ENCODE data around the gene ASCC3.
"Not testable (repeated sequence)": the region's sequence is repeated elsewhere in the genome, so short reads cannot be mapped to it uniquely, and the experiment has no call there.

Gene ASCC3

DNA sequence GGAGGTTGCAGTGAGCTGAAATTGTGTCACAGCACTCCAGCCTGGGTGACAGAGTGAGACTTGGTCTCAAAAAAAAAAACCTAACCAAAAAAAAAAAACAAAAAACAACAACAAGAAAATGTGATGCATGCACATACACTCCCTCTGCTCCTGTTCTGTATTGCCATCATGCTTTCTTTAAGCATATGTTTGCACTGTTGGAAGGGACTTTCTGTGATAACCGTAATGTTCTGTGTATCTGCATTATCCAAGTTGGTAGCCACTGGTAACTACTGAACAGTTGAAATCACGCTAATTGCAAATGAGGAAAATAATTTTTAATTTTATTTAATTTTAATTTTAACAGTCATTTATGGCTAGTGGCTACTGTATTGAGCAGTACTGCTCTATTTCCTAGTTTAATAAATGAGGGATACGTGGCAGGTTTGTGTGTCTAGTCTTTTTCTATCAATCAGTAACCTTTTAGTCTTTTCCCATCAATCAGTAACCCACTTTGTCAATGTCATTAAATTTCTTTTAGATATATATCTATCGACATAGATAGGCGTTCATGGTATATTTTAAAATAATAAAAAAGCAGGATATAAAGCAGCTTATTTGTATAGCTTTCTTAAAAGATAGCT is 135.6 kb downstream of the ASCC3 start:
- no peak for DNase-seq
- Histone ChIP-seq H3K4me3 (no peak overlapping the region), H3K27ac (no peak overlapping the region), H3K9me3 (no peaks in the 10 kb centered on the region), H3K27me3 (no peaks in the 10 kb centered on the region), H3K4me1 (no peaks in the 10 kb centered on the region), H3K36me3 (peaks cover 8 to 11% (median 8%) of the 10 kb centered on the region in 3 donors)
- intact Hi-C loops (cut with DNase I; ENCODE audit: low total_unique reads): no loop called here
- TF ChIP-seq, protein P1, sequence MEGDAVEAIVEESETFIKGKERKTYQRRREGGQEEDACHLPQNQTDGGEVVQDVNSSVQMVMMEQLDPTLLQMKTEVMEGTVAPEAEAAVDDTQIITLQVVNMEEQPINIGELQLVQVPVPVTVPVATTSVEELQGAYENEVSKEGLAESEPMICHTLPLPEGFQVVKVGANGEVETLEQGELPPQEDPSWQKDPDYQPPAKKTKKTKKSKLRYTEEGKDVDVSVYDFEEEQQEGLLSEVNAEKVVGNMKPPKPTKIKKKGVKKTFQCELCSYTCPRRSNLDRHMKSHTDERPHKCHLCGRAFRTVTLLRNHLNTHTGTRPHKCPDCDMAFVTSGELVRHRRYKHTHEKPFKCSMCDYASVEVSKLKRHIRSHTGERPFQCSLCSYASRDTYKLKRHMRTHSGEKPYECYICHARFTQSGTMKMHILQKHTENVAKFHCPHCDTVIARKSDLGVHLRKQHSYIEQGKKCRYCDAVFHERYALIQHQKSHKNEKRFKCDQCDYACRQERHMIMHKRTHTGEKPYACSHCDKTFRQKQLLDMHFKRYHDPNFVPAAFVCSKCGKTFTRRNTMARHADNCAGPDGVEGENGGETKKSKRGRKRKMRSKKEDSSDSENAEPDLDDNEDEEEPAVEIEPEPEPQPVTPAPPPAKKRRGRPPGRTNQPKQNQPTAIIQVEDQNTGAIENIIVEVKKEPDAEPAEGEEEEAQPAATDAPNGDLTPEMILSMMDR (IDR thresholded peaks at IDR 0.05): no peak

DNA sequence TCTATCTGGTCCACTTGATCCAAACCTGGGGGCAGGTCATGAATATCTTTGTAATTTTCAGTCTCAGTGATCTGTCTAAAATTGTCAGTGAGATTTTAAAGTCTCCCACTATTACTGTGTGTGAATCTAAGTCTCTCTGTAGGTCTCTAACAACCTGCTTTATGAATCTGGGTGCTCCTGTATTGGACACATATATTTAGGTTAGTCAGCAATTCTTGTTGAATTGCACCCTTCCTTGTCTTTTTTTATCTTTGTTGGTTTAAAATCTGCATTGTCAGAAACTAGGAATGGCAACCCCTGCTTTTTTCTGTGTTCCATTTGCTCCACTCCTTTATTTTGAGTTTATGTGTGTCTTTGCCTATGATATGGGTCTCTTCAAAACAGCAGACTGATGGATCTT is 140.7 kb downstream of the ASCC3 start:
- Histone ChIP-seq H3K27ac (no peak overlapping the region), H3K4me1 (no peaks in the 10 kb centered on the region), H3K4me3 (no peak overlapping the region), H3K36me3 (peaks cover 8 to 11% (median 8%) of the 10 kb centered on the region in 3 donors), H3K27me3 (no peaks in the 10 kb centered on the region), H3K9me3 (no peaks in the 10 kb centered on the region)
- TF ChIP-seq, protein P1 (IDR thresholded peaks at IDR 0.05): no peak
- intact Hi-C loops (cut with DNase I; ENCODE audit: low total_unique reads): no loop called here
- no peak for DNase-seq

DNA sequence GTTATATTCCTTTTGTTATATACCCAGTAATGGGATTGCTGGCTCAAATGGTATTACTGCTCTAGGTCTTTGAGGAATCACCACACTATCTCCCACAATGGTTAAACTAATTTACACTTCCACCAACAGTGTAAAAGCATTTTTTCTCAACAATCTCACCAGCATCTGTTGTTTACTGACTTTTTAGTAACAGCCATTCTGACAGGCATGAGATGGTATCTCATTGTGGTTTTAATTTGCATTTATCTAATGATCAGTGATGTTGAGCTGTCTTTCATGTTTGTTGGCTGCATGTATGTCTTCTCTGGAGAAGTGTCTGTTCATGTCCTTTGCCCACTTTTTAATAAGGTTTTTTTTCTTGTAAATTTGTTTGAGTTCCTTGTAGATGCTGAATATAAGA is 143.4 kb downstream of the ASCC3 start:
- H3K27me3 ChIP-seq; intact Hi-C loops (cut with DNase I; ENCODE audit: low total_unique reads); H3K27ac ChIP-seq; H3K9me3 ChIP-seq; DNase-seq; H3K4me3 ChIP-seq; H3K4me1 ChIP-seq; H3K36me3 ChIP-seq: not testable (repeated sequence)

DNA sequence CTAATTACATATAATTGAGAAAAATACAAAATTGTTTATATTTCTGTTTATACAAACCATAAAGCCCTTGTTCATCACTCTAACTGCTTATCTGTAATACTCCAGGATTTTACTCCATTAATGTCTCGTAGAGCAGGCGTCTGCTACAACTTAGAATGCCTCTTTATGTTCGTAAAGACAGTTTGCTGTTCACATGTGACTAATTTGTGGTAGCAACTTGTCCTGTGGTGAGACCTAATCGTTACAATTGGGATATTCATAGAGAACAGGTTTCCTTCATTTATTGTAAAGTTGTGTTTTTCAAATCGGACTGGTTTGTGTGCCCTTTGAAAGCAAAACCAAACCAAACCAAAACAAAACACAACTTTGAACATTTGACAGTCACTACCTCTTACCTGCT is 149.7 kb downstream of the ASCC3 start:
- DNase-seq: no peak
- TF ChIP-seq, protein P1 (IDR thresholded peaks at IDR 0.05): no peak
- no peaks in the 10 kb centered on the region for H3K27me3 ChIP-seq
- H3K36me3 ChIP-seq: no peaks in the 10 kb centered on the region
- intact Hi-C loops (cut with DNase I; ENCODE audit: low total_unique reads): no loop called here
- H3K4me3 ChIP-seq: no peak overlapping the region
- H3K4me1 ChIP-seq: peaks cover 0 to 19% (median 4%) of the 10 kb centered on the region in 4 donors
- H3K27ac ChIP-seq: no peak overlapping the region
- H3K9me3 ChIP-seq: no peaks in the 10 kb centered on the region

DNA sequence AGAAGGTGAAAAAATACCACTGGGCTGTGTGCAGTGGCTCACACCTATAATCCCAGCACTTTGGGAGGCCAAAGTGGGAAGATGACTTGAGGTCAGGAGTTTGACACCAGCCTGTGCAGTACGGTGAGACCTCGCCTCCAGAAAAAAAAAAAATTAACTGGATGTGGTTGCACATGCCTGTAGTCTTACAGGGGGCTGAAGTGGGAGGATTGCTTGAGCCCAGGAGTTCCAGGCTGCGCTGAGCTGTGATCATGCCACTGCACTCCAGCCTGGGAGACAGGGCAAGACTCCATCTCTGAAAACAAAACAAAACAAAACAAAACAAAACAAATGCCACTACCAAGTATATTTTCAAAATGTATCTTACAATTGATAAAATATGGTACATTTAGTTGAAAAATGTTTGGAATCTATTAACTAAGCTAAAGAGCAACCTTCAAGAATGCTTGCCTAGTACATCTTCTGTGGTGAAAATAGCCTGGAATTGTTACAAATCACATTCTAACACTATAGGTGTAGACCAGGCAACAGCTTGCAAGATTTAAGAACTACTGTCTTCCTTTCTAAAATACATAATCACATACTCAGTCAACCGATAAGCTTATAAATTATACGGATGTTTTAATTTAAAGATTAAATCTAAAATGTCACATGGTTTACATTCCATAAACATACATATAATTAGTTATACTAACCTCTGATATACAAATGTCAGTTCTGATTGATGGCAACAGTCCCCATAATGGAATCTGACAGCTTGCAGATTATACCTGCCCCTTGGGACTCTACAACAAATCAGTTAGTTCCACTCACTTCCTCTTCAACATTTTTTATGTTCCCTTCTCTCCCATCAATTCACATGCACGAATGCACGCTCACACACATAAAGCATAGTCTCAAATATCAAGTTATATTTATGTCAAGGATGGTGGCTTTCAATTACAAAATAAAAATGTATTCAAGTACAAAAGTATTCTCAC is 150.8 kb downstream of the ASCC3 start:
- TF ChIP-seq, protein P1 (IDR thresholded peaks at IDR 0.05): no peak
- H3K9me3 ChIP-seq: no peaks in the 10 kb centered on the region
- H3K4me1 ChIP-seq: peaks cover 0 to 19% (median 5%) of the 10 kb centered on the region in 4 donors
- H3K27me3 ChIP-seq: no peaks in the 10 kb centered on the region
- no peak for DNase-seq
- no peaks in the 10 kb centered on the region for H3K36me3 ChIP-seq
- intact Hi-C loops (cut with DNase I; ENCODE audit: low total_unique reads): no loop called here
- no peak overlapping the region for H3K4me3 ChIP-seq
- no peak overlapping the region for H3K27ac ChIP-seq

DNA sequence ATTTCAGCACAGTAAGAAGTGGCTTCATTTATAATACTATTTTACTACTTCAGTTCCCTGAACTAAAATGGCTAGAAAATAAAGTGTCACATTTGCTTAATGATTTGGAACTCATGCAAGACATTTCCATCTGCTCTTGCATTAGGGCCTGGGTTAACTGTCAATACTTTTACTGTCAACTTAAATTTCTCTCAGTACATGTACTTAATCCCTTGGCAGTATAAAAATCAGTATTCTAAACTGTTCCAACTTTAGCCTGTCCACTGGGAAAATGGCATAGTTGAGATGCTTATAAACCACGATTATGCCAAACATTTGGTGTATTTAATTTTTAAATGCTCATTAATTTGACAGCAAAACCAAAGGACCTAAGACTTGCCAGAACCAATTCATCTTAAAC is 154.5 kb downstream of the ASCC3 start:
- intact Hi-C loops (cut with DNase I; ENCODE audit: low total_unique reads): no loop called here
- no peak for DNase-seq
- TF ChIP-seq, protein P1 (IDR thresholded peaks at IDR 0.05): no peak
- Histone ChIP-seq H3K27me3 (no peaks in the 10 kb centered on the region), H3K9me3 (no peaks in the 10 kb centered on the region), H3K4me1 (peaks cover 0 to 19% (median 5%) of the 10 kb centered on the region in 4 donors), H3K4me3 (no peak overlapping the region), H3K27ac (no peak overlapping the region), H3K36me3 (peaks cover 4 to 9% (median 5%) of the 10 kb centered on the region in 3 donors)

Measured in tibial artery (tissue), 4 donors.